Calu3 (cell line): ENCODE results near the gene ROBO2. TPM values are rescaled to one million over a fixed set of nuclear protein-coding genes. Genes with fewer than 3 reads are reported as not detected.

ENCODE experiments used
- BruUV-seq: library from RNA; stranded (reverse); fragments of 400-500 nt; replicated peaks from 2 replicates; lab custom pipeline; 2021; lab: Mats Ljungman, UMichigan
- CTCF ChIA-PET: fragments of 300-600 bp; sonication (Branson Sonifier 250); formaldehyde crosslinking; loops from one replicate; lab custom pipeline; 2022; ENCODE audit warnings: antibody characterized with exemption; lab: Charles Lee
- DNase-seq: peaks from one replicate; pipeline ENCODE4 v3.0.0; 2022
- H3K27ac Mint-ChIP-seq: one replicate; pipeline ENCODE4 v1.8.0; 2022; ENCODE audit warnings: mixed read lengths; ENCODE audit not compliant: unreplicated experiment
- H3K27me3 Mint-ChIP-seq: one replicate; pipeline ENCODE4 v1.8.0; 2022; ENCODE audit warnings: mixed read lengths; ENCODE audit not compliant: unreplicated experiment
- H3K36me3 Mint-ChIP-seq: one replicate; pipeline ENCODE4 v1.8.0; 2022; ENCODE audit warnings: mild to moderate bottlenecking, moderate library complexity, mixed read lengths; ENCODE audit not compliant: insufficient read depth, unreplicated experiment
- H3K4me1 Mint-ChIP-seq: one replicate; pipeline ENCODE4 v1.8.0; 2022; ENCODE audit warnings: mild to moderate bottlenecking, low read depth, mixed read lengths; ENCODE audit not compliant: unreplicated experiment
- H3K4me3 Mint-ChIP-seq: one replicate; pipeline ENCODE4 v1.8.0; 2022; ENCODE audit warnings: mild to moderate bottlenecking, low read depth, moderate library complexity, mixed read lengths; ENCODE audit not compliant: unreplicated experiment
- H3K9me3 Mint-ChIP-seq: one replicate; pipeline ENCODE4 v1.8.0; 2022; ENCODE audit warnings: low read depth, mixed read lengths; ENCODE audit not compliant: unreplicated experiment
- CTCF ChIP-seq: fragments of 200-600 bp; IDR thresholded peaks from one replicate; pipeline ENCODE4 v1.8.0; 2022; ENCODE audit warnings: antibody characterized with exemption; ENCODE audit not compliant: unreplicated experiment
- intact Hi-C: fragments of 100-400 bp; cut with micrococcal nuclease; formaldehyde crosslinking; loops from one replicate; pipeline ENCODE4 v1.10.0; 2022; ENCODE audit not compliant: unreplicated experiment
- total RNA-seq: library from RNA; stranded (reverse); gene quantifications from 2 replicates; pipeline ENCODE4 v1.2.3, GENCODE V29; 2022

ROBO2 gene
- total RNA-seq, 1 experiment from 2014 or later: not detected

- Mint-ChIP-seq H3K9me3 (peaks cover 2% of the 10 kb centered on the region), H3K27ac (no peak overlapping the region), H3K4me3 (no peak overlapping the region), H3K36me3 (no peaks in the 10 kb centered on the region), H3K27me3 (no peaks in the 10 kb centered on the region), H3K4me1 (no peaks in the 10 kb centered on the region)
- intact Hi-C loops: no loop called here
- CTCF ChIA-PET: no interaction called here
- no peak for TF ChIP-seq CTCF
- BruUV-seq: no TSS peak
- DNase-seq: no peak
Measured at GRCh38 chr3:77304700-77305021, 264.8 kb downstream of the ROBO2 start.

GRCh38 chr3:77309460-77309859 is 269.6 kb downstream of the ROBO2 start:
- CTCF ChIA-PET: no interaction called here
- no peak for TF ChIP-seq CTCF
- Mint-ChIP-seq H3K4me3 (no peak overlapping the region), H3K4me1 (no peaks in the 10 kb centered on the region), H3K9me3 (peaks cover 4% of the 10 kb centered on the region), H3K36me3 (no peaks in the 10 kb centered on the region), H3K27ac (no peak overlapping the region), H3K27me3 (no peaks in the 10 kb centered on the region)
- intact Hi-C loops: no loop called here
- DNase-seq: no peak
- no TSS peak for BruUV-seq

GRCh38 chr3:77313843-77314242 is 273.9 kb downstream of the ROBO2 start:
- no peak overlapping the region for H3K27ac Mint-ChIP-seq
- CTCF ChIA-PET: no interaction called here
- no TSS peak for BruUV-seq
- TF ChIP-seq CTCF: no peak
- H3K36me3 Mint-ChIP-seq: no peaks in the 10 kb centered on the region
- H3K4me1 Mint-ChIP-seq: no peaks in the 10 kb centered on the region
- H3K4me3 Mint-ChIP-seq: no peak overlapping the region
- intact Hi-C loops: no loop called here
- peaks cover 2% of the 10 kb centered on the region for H3K9me3 Mint-ChIP-seq
- H3K27me3 Mint-ChIP-seq: no peaks in the 10 kb centered on the region
- DNase-seq: no peak

- Mint-ChIP-seq H3K36me3 (no peaks in the 10 kb centered on the region), H3K4me3 (no peak overlapping the region), H3K9me3 (peaks cover 3% of the 10 kb centered on the region), H3K27ac (no peak overlapping the region), H3K27me3 (no peaks in the 10 kb centered on the region), H3K4me1 (peaks cover 29% of the 10 kb centered on the region)
- CTCF ChIA-PET: interaction anchor here (1.4 to 1.7 kb wide), 2 partner anchors 281 to 1326 kb away, joined by 5 to 11 read pairs; no protein-coding TSS in a partner anchor
- no peak for TF ChIP-seq CTCF
- intact Hi-C loops: loop anchor here (1.0 kb wide), 1 partner anchor 281 kb away; no protein-coding TSS in a partner anchor
- no TSS peak for BruUV-seq
- DNase-seq: no peak
Measured at GRCh38 chr3:77319711-77320110, 279.8 kb downstream of the ROBO2 start.
